Glutamatergic neuron (in vitro differentiated cells): ENCODE results near the gene BORCS5. TPM values are rescaled to one million over a fixed set of nuclear protein-coding genes. Genes with fewer than 3 reads are reported as not detected.

ENCODE experiments used
- DNase-seq: peaks from one replicate; pipeline ENCODE4 v3.0.0; 2022
- H3K27ac Mint-ChIP-seq: one replicate; pipeline ENCODE4 v1.8.0; 2020; ENCODE audit warnings: mild to moderate bottlenecking, mixed read lengths, inconsistent platforms; ENCODE audit not compliant: unreplicated experiment
- H3K27me3 Mint-ChIP-seq: one replicate; pipeline ENCODE4 v1.8.0; 2020; ENCODE audit warnings: mild to moderate bottlenecking, moderate library complexity, mixed read lengths, inconsistent platforms; ENCODE audit not compliant: unreplicated experiment
- H3K36me3 Mint-ChIP-seq: one replicate; pipeline ENCODE4 v1.8.0; 2020; ENCODE audit warnings: mild to moderate bottlenecking, mixed read lengths, inconsistent platforms; ENCODE audit not compliant: unreplicated experiment
- H3K4me1 Mint-ChIP-seq: one replicate; pipeline ENCODE4 v1.8.0; 2020; ENCODE audit warnings: mild to moderate bottlenecking, low read depth, mixed read lengths, inconsistent platforms; ENCODE audit not compliant: unreplicated experiment
- H3K4me3 Mint-ChIP-seq: one replicate; pipeline ENCODE4 v1.8.0; 2020; ENCODE audit warnings: mild to moderate bottlenecking, mixed read lengths, inconsistent platforms; ENCODE audit not compliant: unreplicated experiment
- H3K9me3 Mint-ChIP-seq: one replicate; pipeline ENCODE4 v1.8.0; 2020; ENCODE audit warnings: mild to moderate bottlenecking, moderate library complexity, mixed read lengths, inconsistent platforms; ENCODE audit not compliant: unreplicated experiment
- CTCF ChIP-seq: fragments of 200-600 bp; sonication (generic); IDR thresholded peaks from one replicate; pipeline ENCODE4 v1.5.0; 2021; ENCODE audit not compliant: partially characterized antibody, unreplicated experiment
- total RNA-seq: library from RNA; stranded (reverse); fragmentation: NEBNext Ultra II Directional; extraction: Animal tissue kit (Norgen Biotek cat#: 25700); gene quantifications from one replicate; pipeline ENCODE4 v1.2.1, GENCODE V29; 2021; ENCODE audit not compliant: unreplicated experiment

The BORCS5 gene
- total RNA-seq, 1 donor from 2014 or later, result 30.2 TPM

- H3K27ac Mint-ChIP-seq, result no peak overlapping the region
- peaks cover 2% of the 10 kb centered on the region for H3K27me3 Mint-ChIP-seq
- TF ChIP-seq CTCF, result no peak
- H3K36me3 Mint-ChIP-seq, result no peaks in the 10 kb centered on the region
- H3K4me3 Mint-ChIP-seq, result no peak overlapping the region
- H3K4me1 Mint-ChIP-seq, result peaks cover 14% of the 10 kb centered on the region
- DNase-seq, result no peak
- H3K9me3 Mint-ChIP-seq, result no peaks in the 10 kb centered on the region
Measured at GRCh38 chr12:12510551-12510950, 153.7 kb downstream of the BORCS5 start.

GRCh38 chr12:12511021-12511783 lies 154.3 kb downstream of the BORCS5 start:
- no peaks in the 10 kb centered on the region for H3K9me3 Mint-ChIP-seq
- H3K4me3 Mint-ChIP-seq, result no peak overlapping the region
- H3K4me1 Mint-ChIP-seq, result peaks cover 9% of the 10 kb centered on the region
- H3K27ac Mint-ChIP-seq, result no peak overlapping the region
- H3K36me3 Mint-ChIP-seq, result no peaks in the 10 kb centered on the region
- TF ChIP-seq CTCF, result no peak
- H3K27me3 Mint-ChIP-seq, result no peaks in the 10 kb centered on the region
- no peak for DNase-seq

DNA sequence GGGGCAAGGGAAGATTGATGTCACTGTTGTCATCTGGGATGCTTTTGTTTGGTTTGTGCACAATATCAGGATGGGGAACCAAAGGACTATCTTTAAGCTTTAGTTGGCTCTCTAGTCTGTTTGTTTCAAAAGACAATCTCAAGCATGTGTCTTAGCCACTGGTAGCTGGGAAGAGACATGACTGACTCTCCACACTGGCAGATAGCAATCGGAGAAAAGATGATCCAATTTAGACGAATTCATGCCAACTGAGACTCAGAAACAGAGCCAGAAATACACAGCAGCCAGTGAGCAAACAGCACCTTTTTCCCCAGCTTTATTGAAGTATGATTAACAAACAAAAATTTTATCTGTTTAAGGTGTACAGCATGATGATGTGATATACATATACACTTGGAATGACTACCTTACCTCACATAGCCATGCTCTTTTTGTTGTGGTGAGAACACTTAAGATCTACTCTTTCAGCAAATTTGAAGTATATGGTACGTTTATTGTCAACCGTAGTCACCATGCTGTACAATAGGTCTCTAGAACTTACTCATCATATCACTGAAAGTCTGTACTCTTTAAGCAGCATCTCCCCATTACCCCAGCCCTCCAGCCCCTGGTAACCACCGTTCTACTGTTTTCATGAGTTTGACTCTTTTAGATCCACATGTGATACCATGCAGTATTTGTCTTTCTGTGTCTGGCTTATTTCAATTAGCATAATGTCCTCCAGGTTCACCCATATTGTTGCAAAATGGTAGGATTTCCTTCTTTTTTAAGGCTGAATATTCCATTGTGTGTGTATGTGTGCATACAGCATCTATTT lies 155.2 kb downstream of the BORCS5 start:
- no peak for TF ChIP-seq CTCF
- Mint-ChIP-seq H3K9me3 (no peaks in the 10 kb centered on the region), H3K4me3 (no peak overlapping the region), H3K27ac (no peak overlapping the region), H3K4me1 (peaks cover under 1% of the 10 kb centered on the region), H3K36me3 (no peaks in the 10 kb centered on the region), H3K27me3 (no peaks in the 10 kb centered on the region)
- no peak for DNase-seq

- no peak overlapping the region for H3K4me3 Mint-ChIP-seq
- no peak for DNase-seq
- H3K36me3 Mint-ChIP-seq, result no peaks in the 10 kb centered on the region
- no peak overlapping the region for H3K27ac Mint-ChIP-seq
- no peak for TF ChIP-seq CTCF
- H3K9me3 Mint-ChIP-seq, result no peaks in the 10 kb centered on the region
- no peaks in the 10 kb centered on the region for H3K4me1 Mint-ChIP-seq
- no peaks in the 10 kb centered on the region for H3K27me3 Mint-ChIP-seq
Measured at GRCh38 chr12:12513416-12514006, 156.6 kb downstream of the BORCS5 start.
